HG02798 (cell line): ENCODE measurements around the gene EEF2K.

Source experiments
- ATAC-seq: cut with Tn5 transposase; IDR thresholded peaks from one replicate; pipeline ENCODE4 v1.9.1; 2021; ENCODE audit warnings: mild to moderate bottlenecking; ENCODE audit not compliant: unreplicated experiment, poor library complexity

EEF2K gene

DNA sequence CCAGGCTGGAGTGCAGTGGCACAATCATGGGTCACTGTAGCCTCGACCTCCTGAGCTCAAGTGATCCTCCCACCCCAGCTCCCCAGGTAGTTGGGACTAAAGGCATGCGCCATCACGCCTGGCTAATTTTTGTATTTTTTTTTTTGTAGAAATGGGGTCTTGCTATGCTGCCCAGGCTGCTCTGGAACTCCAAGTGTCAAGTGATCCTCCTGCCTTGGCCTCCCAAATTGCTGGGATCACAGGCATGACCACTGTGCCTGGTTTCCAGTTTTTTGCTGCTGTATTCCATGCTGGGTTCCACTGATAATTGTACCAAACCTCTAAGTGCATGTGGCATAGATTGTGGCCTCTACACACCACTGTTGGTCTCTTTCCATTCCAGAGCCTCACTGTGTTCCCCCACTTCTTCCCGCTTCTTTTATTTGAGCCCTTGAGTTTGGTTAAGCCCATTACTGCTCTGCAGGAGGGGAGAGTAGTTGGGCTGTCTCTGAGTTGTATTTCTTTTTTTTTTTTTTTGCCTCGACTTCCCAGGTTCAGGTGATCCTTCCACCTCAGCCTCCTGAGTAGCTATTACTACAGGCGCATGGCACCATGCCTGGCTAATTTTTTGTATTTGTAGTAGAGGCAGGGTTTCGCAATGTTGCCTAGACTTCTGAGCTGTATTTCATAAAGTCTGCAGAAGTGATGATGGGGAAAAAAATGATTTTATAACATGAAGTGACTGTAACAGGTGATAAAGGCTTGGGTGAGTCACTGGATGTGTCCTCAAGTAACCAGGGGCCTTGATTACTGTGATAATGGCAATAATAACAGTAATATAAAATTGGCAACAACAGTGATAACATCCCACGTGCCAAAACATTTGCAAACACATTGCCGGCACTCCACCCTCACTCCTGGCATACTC lies 30.0 kb downstream of the EEF2K start:
- ATAC-seq: no peak

DNA sequence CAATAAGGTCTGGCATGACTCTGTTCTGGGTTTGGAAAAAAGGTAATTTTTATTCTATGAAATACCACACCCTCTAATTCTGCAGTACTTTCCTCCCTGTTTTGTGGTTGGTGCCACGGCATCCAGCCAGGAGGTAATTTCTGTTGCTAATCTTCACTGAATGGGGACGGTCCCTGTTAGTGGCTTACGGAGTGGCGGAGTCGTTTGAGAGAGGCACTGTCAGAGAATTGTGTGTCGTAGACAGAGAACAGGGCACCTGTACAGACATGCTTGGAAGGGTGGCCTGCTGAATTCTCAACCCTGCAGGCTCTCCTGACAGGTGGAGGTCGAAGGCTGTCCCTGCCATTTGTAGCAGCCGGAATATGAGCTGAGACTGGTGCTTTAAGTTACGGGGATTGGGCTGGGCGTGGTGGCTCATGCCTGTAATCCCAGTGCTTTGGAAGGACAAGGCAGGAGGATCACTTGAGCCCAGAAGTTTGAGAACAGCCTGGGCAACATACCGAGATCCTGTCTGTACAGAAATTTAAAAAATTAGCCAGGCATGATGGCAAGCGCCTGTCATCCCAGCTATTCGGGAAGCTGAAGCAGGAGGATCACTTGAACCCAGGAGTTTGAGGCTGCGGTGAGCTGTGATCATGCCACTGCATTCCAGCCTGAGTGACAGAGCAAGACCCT lies 33.2 kb downstream of the EEF2K start:
- no peak for ATAC-seq

- no peak for ATAC-seq
These were observed 34.1 kb downstream of the EEF2K start for GRCh38 chr16:22240023-22240710.

- ATAC-seq: no peak
These were observed 44.4 kb downstream of the EEF2K start for GRCh38 chr16:22250522-22250921.

- ATAC-seq: no peak
These were observed 46.2 kb downstream of the EEF2K start for GRCh38 chr16:22252317-22252716.

DNA sequence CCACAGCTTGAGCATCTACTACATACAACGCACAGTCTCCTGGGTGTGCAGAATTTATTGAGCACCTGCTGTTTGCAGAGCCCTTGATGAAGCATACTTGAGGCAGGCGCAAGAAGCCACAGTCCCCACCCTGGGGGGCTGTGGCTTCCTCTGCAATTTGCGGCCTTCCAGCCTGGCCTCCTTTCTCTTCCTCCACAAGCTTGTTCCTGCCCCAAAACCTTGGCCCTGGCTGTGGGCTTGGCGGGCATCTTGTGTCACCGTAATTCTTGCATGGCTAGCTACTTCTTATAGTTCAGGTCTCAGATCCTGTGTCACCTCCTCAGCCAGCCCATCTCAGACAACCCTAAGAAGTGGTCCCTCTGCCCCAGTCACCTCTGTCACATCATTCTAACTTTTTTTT lies 47.2 kb downstream of the EEF2K start:
- no peak for ATAC-seq

GRCh38 chr16:22255335-22255734 lies 49.3 kb downstream of the EEF2K start:
- no peak for ATAC-seq

- no peak for ATAC-seq
These were observed 51.4 kb downstream of the EEF2K start for GRCh38 chr16:22257440-22257839.

DNA sequence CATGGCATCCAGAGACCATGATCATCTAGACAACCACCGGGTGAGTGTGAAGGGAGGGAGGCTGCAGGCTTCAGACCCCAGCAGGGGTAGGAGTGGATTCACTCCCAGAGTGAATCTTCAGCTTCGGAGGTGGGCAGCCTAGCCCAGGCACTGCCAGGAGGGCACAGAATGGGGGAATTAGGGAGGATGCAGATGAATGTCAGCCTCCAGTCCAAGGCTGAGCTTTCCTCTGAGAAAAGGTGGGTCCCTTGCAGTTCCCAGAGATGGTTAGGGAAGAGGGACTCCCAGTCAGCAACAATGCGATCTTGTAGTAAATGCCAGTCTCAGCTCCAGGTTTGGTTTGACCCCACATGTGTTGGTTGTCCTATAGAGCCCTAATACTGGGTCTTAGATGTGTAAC lies 54.4 kb downstream of the EEF2K start:
- no peak for ATAC-seq

- no peak for ATAC-seq
These were observed 56.4 kb downstream of the EEF2K start for GRCh38 chr16:22262460-22262859.

DNA sequence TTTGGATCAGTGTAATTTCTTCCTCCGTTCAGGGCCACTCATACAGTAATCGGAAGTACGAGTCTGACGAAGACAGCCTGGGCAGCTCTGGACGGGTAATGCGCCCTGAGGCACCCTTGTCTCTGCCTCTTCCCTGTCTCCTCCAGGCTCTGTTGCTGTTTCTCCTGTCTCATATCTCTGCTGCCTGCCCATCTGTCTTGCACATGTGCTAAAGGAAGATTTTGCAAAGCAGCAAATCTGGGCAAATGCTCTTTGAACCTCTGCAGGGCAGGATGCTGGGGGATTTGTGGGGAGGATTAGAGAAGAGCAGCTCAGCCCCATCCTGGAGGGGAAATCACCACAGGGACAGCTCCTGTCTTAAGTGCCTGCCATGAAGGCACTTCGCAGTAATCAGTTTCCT lies 58.7 kb downstream of the EEF2K start:
- ATAC-seq: no peak

- ATAC-seq: no peak
These were observed 59.3 kb downstream of the EEF2K start for GRCh38 chr16:22265351-22265750.

DNA sequence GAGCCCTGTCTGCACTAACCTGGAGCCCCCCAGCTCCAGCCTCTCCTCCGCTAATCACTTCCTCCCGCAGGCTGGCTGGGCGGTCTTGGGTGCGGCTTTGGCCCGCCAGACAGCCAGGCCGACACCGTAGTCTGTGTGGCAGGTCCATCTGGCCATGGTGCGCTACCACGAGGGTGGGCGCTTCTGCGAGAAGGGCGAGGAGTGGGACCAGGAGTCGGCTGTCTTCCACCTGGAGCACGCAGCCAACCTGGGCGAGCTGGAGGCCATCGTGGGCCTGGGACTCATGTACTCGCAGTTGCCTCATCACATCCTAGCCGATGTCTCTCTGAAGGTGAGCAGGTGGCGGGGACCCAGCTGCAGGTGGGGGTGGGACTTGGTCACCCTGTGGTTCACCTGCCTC lies 60.5 kb downstream of the EEF2K start:
- no peak for ATAC-seq

GRCh38 chr16:22267764-22268163 lies 61.7 kb downstream of the EEF2K start:
- no peak for ATAC-seq

GRCh38 chr16:22270525-22270924 lies 64.4 kb downstream of the EEF2K start:
- ATAC-seq: no peak

DNA sequence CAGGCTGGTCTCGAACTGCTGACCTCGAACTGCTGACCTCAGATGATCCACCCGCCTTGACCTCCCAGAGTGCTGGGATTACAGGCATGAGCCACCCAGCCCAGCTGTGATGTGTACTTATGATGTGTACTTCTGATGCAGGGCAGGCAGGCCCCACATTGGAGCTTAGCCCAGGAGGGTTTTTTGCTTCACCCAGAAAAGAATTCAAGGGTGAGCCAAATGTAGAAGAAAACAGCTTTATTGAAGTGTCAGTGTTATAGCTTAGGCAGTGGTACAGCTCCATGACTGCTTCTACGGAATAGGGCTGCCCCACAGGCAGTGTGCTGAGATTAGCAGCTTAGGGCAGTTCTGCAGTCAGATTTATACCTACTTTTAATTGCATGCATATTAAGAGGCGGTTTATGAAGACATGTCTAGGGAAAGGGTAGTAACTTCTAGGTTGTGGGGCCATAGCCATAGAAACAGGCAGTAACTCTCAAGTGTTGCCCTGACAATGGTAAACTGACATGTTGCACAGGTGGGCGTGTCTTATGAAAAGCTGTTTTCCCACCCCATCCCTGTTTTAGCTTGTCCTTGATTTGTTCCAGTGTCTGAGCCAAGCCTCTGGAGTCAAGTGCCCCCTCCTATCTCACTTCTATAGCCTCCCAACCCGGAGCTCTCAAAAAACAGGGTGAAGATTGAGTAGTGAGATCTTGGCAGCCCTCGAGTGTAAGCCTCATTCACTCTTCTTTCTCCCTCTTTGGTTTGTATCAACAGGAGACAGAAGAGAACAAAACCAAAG lies 67.0 kb downstream of the EEF2K start:
- no peak for ATAC-seq

GRCh38 chr16:22274916-22275315 lies 68.8 kb downstream of the EEF2K start:
- no peak for ATAC-seq

GRCh38 chr16:22278441-22279230 lies 72.6 kb downstream of the EEF2K start:
- ATAC-seq: no peak

DNA sequence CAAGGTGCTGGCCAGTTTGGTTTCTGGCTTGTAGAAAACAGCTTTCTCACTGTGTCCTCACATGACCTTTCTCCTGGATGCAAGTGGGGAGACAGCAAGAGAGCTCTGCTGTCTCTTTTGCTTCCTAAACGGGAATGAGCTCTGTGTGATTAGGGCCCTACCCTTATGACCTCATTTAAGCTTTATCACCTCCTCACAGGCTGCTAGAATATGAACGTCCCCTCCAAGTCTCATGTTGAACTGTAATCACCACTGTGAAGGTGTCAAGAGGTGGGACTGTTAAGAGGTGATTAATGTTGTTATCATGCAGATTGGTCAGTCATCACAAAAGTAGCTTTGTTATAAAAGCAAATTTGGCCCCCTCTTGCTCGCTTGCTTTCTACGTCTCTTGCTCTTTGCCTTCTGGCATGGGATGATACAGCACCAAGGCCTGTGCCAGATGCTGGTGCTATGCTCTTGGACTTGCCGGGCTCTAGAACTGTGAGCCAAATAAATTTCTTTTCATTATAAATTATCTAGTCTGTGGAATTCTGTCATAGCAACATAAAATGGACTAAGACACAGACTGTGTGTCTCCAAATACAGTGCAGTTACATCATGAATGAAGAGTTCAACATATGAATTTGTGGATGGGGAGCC lies 76.3 kb downstream of the EEF2K start:
- ATAC-seq: no peak
